Mesangial cell (primary cell): ENCODE measurements around the gene TFCP2L1. TPM values are rescaled to one million over a fixed set of nuclear protein-coding genes. Genes with fewer than 3 reads are reported as not detected.

Source experiments
- total RNA-seq: library from RNA; depleted of rRNA; stranded (reverse); fragments of >200 nt; gene quantifications from 2 replicates; pipeline ENCODE4 v1.2.3, GENCODE V29; 2015

The TFCP2L1 gene, protein sequence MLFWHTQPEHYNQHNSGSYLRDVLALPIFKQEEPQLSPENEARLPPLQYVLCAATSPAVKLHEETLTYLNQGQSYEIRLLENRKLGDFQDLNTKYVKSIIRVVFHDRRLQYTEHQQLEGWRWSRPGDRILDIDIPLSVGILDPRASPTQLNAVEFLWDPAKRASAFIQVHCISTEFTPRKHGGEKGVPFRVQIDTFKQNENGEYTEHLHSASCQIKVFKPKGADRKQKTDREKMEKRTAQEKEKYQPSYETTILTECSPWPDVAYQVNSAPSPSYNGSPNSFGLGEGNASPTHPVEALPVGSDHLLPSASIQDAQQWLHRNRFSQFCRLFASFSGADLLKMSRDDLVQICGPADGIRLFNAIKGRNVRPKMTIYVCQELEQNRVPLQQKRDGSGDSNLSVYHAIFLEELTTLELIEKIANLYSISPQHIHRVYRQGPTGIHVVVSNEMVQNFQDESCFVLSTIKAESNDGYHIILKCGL
- 0.33 and 4.1 TPM in 2 replicates for total RNA-seq

DNA sequence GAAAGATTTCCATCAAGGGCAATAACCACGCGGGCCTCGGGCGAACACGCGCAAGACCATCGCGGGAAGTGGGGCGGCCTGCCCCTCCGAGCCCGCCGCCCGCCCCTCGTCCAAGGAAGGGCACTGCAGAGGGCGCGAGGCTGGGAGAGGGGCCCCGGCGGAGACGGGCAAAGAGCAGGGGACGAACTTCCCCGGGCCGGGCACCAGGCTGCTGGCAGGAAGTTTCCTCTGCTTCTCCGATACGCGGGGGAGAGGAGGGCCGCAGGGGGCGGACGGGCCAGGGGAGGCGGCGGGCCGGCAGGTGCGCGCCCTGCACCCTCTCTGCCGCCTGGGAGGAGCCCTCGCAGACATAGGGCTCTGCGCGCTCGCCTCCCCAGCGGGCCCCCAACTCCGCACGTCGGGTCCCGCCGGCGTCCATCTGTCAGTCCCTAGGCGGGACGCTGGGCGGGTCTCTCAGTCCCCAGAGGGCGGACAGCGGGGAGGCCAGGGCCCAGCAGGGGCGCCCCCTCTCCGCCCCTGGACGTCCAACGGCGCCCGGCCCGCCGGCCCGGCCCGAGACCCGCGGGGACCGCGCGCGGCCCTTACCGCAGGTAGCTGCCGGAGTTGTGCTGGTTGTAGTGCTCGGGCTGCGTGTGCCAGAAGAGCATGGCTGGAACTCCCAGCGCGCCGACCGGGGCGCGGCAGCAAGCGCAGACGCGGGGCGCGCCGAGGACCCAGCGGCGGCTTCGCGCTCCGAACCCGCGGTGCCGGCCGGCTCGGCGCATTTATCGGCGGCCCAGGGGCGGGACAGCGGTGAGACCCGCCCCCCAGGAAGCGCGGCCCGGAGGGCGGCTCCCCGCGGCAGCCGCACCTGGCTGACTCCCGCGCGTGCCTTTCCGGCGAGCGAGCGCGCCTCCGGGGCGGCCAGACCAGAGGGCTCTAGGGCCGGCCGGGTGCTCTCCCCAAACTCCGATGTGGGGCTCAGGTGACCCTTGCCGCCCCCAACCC, at the start of gene TFCP2L1:
Gene TFCP2L1 (minus strand): TSS at position 740 of the 987 bp plus-strand sequence. CDS start 93 bp downstream, at position 647.

Other genes with a start within 250 kb of the TFCP2L1 start
- not detected in 2 replicates for gene RNU4ATAC, start 245.7 kb upstream of the TFCP2L1 start, total RNA-seq